Spleen (tissue), 7 donors: Measurements from ENCODE around the gene EIF2B5.

Experiments used
- POLR2A ChIP-seq, 3 donors: fragments of 450-650 bp; IDR thresholded peaks; one replicate each; pipeline ENCODE4 v1.5.1; 2017; ENCODE audit warnings: antibody characterized with exemption in 3 of 3, mild to moderate bottlenecking in 1 of 3
- POLR2AphosphoS5 ChIP-seq, 3 donors: sonication (generic); formaldehyde crosslinking; IDR thresholded peaks; one replicate each; pipeline ENCODE4 v1.5.1; 2017; ENCODE audit warnings: antibody characterized with exemption in 3 of 3
- TF ChIP-seq, protein P1 (sequence below), 11 experiments: fragments of 200-600 bp in 7 of 11; fragments of 450-650 bp in 4 of 11; sonication (generic) in 4 of 11; IDR thresholded peaks in 8 of 11; conservative IDR thresholded peaks in 3 of 11; 1 replicate in 7 of 11; 2 replicates in 4 of 11; pipeline versions ENCODE4 v1.4.0 to v1.8.0; 2016 to 2021; ENCODE audit warnings: antibody characterized with exemption in 11 of 11, inconsistent platforms in 4 of 11, mild to moderate bottlenecking in 1 of 11
- donor health status: DM: no; HTN: no; CAD: no; lungs with moderate emphysema.
- donor health status: DM: no; HTN: no; CAD: no.
- donor health status: DM: no; HTN: no; CAD: no.

- TF ChIP-seq, protein P1, sequence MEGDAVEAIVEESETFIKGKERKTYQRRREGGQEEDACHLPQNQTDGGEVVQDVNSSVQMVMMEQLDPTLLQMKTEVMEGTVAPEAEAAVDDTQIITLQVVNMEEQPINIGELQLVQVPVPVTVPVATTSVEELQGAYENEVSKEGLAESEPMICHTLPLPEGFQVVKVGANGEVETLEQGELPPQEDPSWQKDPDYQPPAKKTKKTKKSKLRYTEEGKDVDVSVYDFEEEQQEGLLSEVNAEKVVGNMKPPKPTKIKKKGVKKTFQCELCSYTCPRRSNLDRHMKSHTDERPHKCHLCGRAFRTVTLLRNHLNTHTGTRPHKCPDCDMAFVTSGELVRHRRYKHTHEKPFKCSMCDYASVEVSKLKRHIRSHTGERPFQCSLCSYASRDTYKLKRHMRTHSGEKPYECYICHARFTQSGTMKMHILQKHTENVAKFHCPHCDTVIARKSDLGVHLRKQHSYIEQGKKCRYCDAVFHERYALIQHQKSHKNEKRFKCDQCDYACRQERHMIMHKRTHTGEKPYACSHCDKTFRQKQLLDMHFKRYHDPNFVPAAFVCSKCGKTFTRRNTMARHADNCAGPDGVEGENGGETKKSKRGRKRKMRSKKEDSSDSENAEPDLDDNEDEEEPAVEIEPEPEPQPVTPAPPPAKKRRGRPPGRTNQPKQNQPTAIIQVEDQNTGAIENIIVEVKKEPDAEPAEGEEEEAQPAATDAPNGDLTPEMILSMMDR (IDR thresholded peaks at IDR 0.05 in 8 of 11, conservative IDR thresholded peaks at IDR 0.05 in 3 of 11): no peak
- TF ChIP-seq POLR2A (IDR thresholded peaks at IDR 0.05) (no peak), POLR2AphosphoS5 (IDR thresholded peaks at IDR 0.05) (no peak)
Measured at GRCh38 chr3:184143327-184143726, 8.2 kb downstream of the EIF2B5 start.
